Measurements from ENCODE around the gene MYD88. TPM values are rescaled to one million over a fixed set of nuclear protein-coding genes. Genes with fewer than 3 reads are reported as not detected.

The MYD88 gene
- total RNA-seq = 99.7 TPM
- long read RNA-seq, transcript MYD88-203 (4 exons, 2,712 nt) = minor isoform, 10 of 266 reads
- long read RNA-seq, transcript MYD88-201 (5 exons, 2,850 nt) = major isoform, 192 of 266 reads
- long read RNA-seq, partial matches to known transcripts = 2 of 266 reads
- long read RNA-seq, other reads (novel, unspliced or antisense) = 51 of 266 reads

GRCh38 chr3:38138349-38139190, at the start of gene MYD88:
Gene MYD88, plus strand, starts transcription at chr3:38138661. Its CDS starts 40 bp downstream, at chr3:38138701.
- Histone ChIP-seq H3K4me3 (peak within 1 kb of the TSS; percentile 97), H3K27ac (peak within 1 kb of the TSS; percentile 96), H3K36me3 (peaks cover 41% of the 10 kb centered on the region), H3K27me3 (ENCODE audit: low read depth) (no peaks in the 10 kb centered on the region), H3K9me3 (no peaks in the 10 kb centered on the region), H3K4me1 (peaks cover 61% of the 10 kb centered on the region)
- DNase-seq (peak; percentile 94), ATAC-seq (peak; percentile 70 to 76)
- intact Hi-C loops (cut with DNase I) = no loop called here
- TF ChIP-seq CTCF (IDR thresholded peaks at IDR 0.05) = no peak

DNA sequence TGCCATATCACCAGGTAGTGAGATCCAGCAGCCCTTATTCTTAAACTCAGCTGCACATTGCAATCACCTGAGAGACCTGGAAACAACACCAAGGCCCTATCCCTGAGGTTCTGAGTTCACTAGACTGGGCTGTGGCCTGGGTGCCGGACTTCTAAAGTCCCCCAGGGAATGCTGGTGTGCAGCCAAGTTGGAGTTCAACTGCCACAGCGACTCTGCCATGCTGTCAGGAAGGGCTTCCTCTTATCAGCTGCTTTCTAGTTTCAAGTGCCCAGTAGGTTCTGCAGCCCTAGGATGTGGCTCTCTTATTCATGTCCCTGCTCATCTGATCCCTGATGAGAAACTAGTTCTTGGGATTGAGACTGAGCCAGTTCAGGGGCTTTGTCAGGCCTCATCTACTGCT, 49.3 kb upstream of the MYD88 start:
- no peak for TF ChIP-seq CTCF (IDR thresholded peaks at IDR 0.05)
- DNase-seq (no peak), ATAC-seq (no peak)
- H3K27me3 ChIP-seq (ENCODE audit: low read depth) = no peaks in the 10 kb centered on the region
- intact Hi-C loops (cut with DNase I) = no loop called here
- H3K27ac ChIP-seq = no peak overlapping the region
- H3K4me1 ChIP-seq = no peaks in the 10 kb centered on the region
- no peaks in the 10 kb centered on the region for H3K36me3 ChIP-seq
- no peak overlapping the region for H3K4me3 ChIP-seq
- no peaks in the 10 kb centered on the region for H3K9me3 ChIP-seq

DNA sequence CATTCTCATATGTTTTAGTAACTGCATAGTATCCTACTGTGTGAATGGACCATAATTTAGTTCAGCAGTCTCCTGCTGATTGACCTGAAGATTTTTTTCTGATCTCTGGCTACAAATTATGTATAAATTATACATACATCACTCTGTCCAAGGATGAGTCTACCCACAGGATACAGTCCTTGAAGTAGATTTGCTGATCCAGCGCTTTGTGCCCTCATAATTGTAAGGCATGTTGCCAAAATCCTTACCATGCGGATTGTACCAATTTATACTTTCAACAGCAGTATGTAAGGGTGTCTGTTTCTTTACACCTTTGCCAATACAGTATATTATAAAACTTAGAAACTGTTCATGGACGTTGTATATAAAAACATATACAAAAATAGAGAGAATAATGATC, 48.0 kb upstream of the MYD88 start:
- ATAC-seq (no peak), DNase-seq (no peak)
- H3K4me1 ChIP-seq = no peaks in the 10 kb centered on the region
- intact Hi-C loops (cut with DNase I) = no loop called here
- no peaks in the 10 kb centered on the region for H3K9me3 ChIP-seq
- no peaks in the 10 kb centered on the region for H3K36me3 ChIP-seq
- TF ChIP-seq CTCF (IDR thresholded peaks at IDR 0.05) = no peak
- H3K4me3 ChIP-seq = no peak overlapping the region
- H3K27ac ChIP-seq = no peak overlapping the region
- H3K27me3 ChIP-seq (ENCODE audit: low read depth) = no peaks in the 10 kb centered on the region

DNA sequence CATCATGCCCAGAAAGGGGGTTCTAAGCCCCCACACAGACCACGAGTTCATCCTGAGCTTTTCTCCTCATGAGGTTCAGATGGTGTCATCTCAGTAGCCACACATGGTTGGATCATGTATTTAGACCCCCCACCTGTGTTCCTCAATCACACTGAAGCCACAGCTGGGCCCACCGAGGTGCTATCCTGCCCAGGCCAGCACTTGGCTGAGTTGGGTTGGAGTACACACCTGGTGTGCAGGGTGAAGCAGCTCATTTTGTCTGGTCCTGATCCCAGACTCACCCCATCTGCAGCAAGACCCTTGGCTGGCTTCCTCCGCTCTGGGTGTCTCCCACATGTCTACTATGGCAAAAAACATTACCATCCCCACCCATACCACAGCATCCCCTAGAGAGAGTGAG, 43.5 kb upstream of the MYD88 start:
- ATAC-seq = no peak
- intact Hi-C loops (cut with DNase I) = no loop called here
- no peak overlapping the region for H3K27ac ChIP-seq
- H3K4me1 ChIP-seq = no peaks in the 10 kb centered on the region
- no peak for TF ChIP-seq CTCF (IDR thresholded peaks at IDR 0.05)
- H3K36me3 ChIP-seq = no peaks in the 10 kb centered on the region
- DNase-seq = no peak
- H3K4me3 ChIP-seq = no peak overlapping the region
- H3K9me3 ChIP-seq = no peaks in the 10 kb centered on the region
- no peaks in the 10 kb centered on the region for H3K27me3 ChIP-seq (ENCODE audit: low read depth)

- Histone ChIP-seq H3K4me1 (no peaks in the 10 kb centered on the region), H3K27me3 (ENCODE audit: low read depth) (no peaks in the 10 kb centered on the region), H3K4me3 (no peak overlapping the region), H3K27ac (no peak overlapping the region), H3K9me3 (no peaks in the 10 kb centered on the region), H3K36me3 (no peaks in the 10 kb centered on the region)
- intact Hi-C loops (cut with DNase I) = no loop called here
- no peak for DNase-seq
- no peak for TF ChIP-seq CTCF (IDR thresholded peaks at IDR 0.05)
- peak; percentile 43 for ATAC-seq
Observed at GRCh38 chr3:38095669-38096483, 42.6 kb upstream of the MYD88 start.

Measured in lower lobe of right lung (tissue), 2 donors.